Stimulated activated CD4-positive, alpha-beta T cell treated with anti-CD3 and anti-CD28 coated beads, TNF-alpha, amount 100 ng/mL, for 24 hours (primary cell): ENCODE data around the gene PWWP2B.

Experiments used
- DNase-seq, 3 experiments: peaks; one replicate each; pipeline ENCODE4 v3.0.0-alpha.2; 2020; ENCODE audit warnings: low read depth in 3 of 3

Gene PWWP2B

GRCh38 chr10:132407243-132407746 is 10.3 kb downstream of the PWWP2B start:
- no peak for DNase-seq

- no peak for DNase-seq
These were observed 10.9 kb downstream of the PWWP2B start for GRCh38 chr10:132407846-132408278.

GRCh38 chr10:132408367-132408781 is 11.4 kb downstream of the PWWP2B start:
- no peak for DNase-seq

- no peak for DNase-seq
These were observed 12.0 kb downstream of the PWWP2B start for GRCh38 chr10:132408823-132409666.

- no peak for DNase-seq
These were observed 12.6 kb downstream of the PWWP2B start for GRCh38 chr10:132409667-132410028.

GRCh38 chr10:132410056-132410778 is 13.2 kb downstream of the PWWP2B start:
- DNase-seq, result no peak

- no peak for DNase-seq
These were observed 14.0 kb downstream of the PWWP2B start for GRCh38 chr10:132410779-132411532.

GRCh38 chr10:132411561-132412253 is 14.7 kb downstream of the PWWP2B start:
- no peak for DNase-seq

- DNase-seq, result no peak
These were observed 15.6 kb downstream of the PWWP2B start for GRCh38 chr10:132412316-132413192.

- DNase-seq, result no peak
These were observed 16.5 kb downstream of the PWWP2B start for GRCh38 chr10:132413226-132414205.

GRCh38 chr10:132414402-132415016 is 17.5 kb downstream of the PWWP2B start:
- DNase-seq, result no peak

GRCh38 chr10:132415255-132415654 is 18.3 kb downstream of the PWWP2B start:
- no peak for DNase-seq

GRCh38 chr10:132415956-132416355 is 19.0 kb downstream of the PWWP2B start:
- no peak for DNase-seq

GRCh38 chr10:132416566-132417256 is 19.7 kb downstream of the PWWP2B start:
- no peak for DNase-seq

GRCh38 chr10:132417257-132417910 is 20.4 kb downstream of the PWWP2B start:
- DNase-seq, result no peak

GRCh38 chr10:132417957-132418441 is 21.0 kb downstream of the PWWP2B start:
- DNase-seq, result no peak
